GM12878 (cell line): ENCODE measurements around the gene KRTAP5-7. TPM values are rescaled to one million over a fixed set of nuclear protein-coding genes. Genes with fewer than 3 reads are reported as not detected.

Experiments used
- ATAC-seq: fragments of 200-7000 bp; cut with Tn5 transposase; 3 replicates; pipeline ENCODE4 v1.9.1; 2020; ENCODE audit warnings: mild to moderate bottlenecking, moderate library complexity
- BruUV-seq: library from RNA; stranded (reverse); fragments of 400-500 nt; replicated peaks from 2 replicates; lab custom pipeline; 2021; lab: Mats Ljungman, UMichigan
- CTCF ChIA-PET: fragments of 300-600 bp; sonication (Branson Sonifier 250); formaldehyde crosslinking; extraction: SDS; loops from one replicate; lab custom pipeline; 2021; ENCODE audit warnings: inconsistent platforms; lab: Yijun Ruan, JAX
- POLR2A ChIA-PET: fragments of 350-600 bp; formaldehyde crosslinking; extraction: SDS; loops from one replicate; lab custom pipeline; 2021; ENCODE audit warnings: inconsistent platforms; lab: Charles Lee
- RAD21 ChIA-PET: fragments of 300-600 bp; sonication (Branson Sonifier 250); formaldehyde crosslinking; loops from one replicate; lab custom pipeline; 2023; ENCODE audit warnings: antibody characterized with exemption; ENCODE audit not compliant: unreplicated experiment; lab: Charles Lee
- SMC1A ChIA-PET: fragments of 300-600 bp; sonication (Branson Sonifier 250); formaldehyde crosslinking; loops from one replicate; lab custom pipeline; 2023; ENCODE audit not compliant: unreplicated experiment, uncharacterized antibody; lab: Charles Lee
- DNase-seq: peaks from one replicate; pipeline ENCODE4 v3.0.0-alpha.2; 2011; ENCODE audit warnings: low read depth, low spot score
- FAIRE-seq: peaks from 3 replicates; lab custom pipeline; 2011; peaks lifted over from hg19 to GRCh38; lab: Jason Lieb, UNC
- H2AFZ ChIP-seq: 2 replicates; pipeline ENCODE4 v1.6.0; 2011; ENCODE audit warnings: low read depth, low read length, control low read depth; ENCODE audit not compliant: control insufficient read depth
- H3K27ac ChIP-seq: 2 replicates; pipeline ENCODE4 v1.5.1; 2011; ENCODE audit warnings: control low read depth; ENCODE audit not compliant: control insufficient read depth, insufficient read depth
- H3K27me3 ChIP-seq, 2 experiments: replicated peaks in 1 of 2; 2 replicates each; pipeline versions ENCODE4 v1.6.0 to v1.6.1; 2011; ENCODE audit warnings: low read length in 1 of 2; ENCODE audit not compliant: control insufficient read depth in 2 of 2, insufficient read depth in 2 of 2
- H3K36me3 ChIP-seq, 2 experiments: 2 replicates each; pipeline ENCODE4 v1.5.1; 2011; ENCODE audit warnings: low read length in 1 of 2; ENCODE audit not compliant: control insufficient read depth in 2 of 2, insufficient read depth in 2 of 2
- H3K4me1 ChIP-seq: 2 replicates; pipeline ENCODE4 v1.6.1; 2011; ENCODE audit warnings: mild to moderate bottlenecking, low read length, moderate library complexity, mixed read lengths; ENCODE audit not compliant: control insufficient read depth, insufficient read depth
- H3K4me2 ChIP-seq: 2 replicates; pipeline ENCODE4 v1.6.0; 2011; ENCODE audit warnings: control low read depth; ENCODE audit not compliant: control insufficient read depth, insufficient read depth
- H3K4me3 ChIP-seq: fragments of 200-600 bp; sonication (generic); 2 replicates; pipeline ENCODE4 v1.5.1; 2016
- H3K79me2 ChIP-seq: 2 replicates; pipeline ENCODE4 v1.6.0; 2011; ENCODE audit warnings: low read length; ENCODE audit not compliant: control insufficient read depth, insufficient read depth
- H3K9ac ChIP-seq: 2 replicates; pipeline ENCODE4 v1.8.0; 2011; ENCODE audit warnings: low read length, control low read depth, mixed read lengths; ENCODE audit not compliant: control insufficient read depth, insufficient read depth
- H3K9me3 ChIP-seq: replicated peaks from 3 replicates; pipeline ENCODE4 v1.5.1; 2011; ENCODE audit warnings: mild to moderate bottlenecking, low read length; ENCODE audit not compliant: control insufficient read depth, insufficient read depth
- H4K20me1 ChIP-seq: 2 replicates; pipeline ENCODE4 v1.6.0; 2011; ENCODE audit not compliant: control insufficient read depth, insufficient read depth
- BCLAF1 ChIP-seq: fragments of 450-650 bp; IDR thresholded peaks from 2 replicates; pipeline ENCODE4 v1.6.1; 2017; ENCODE audit warnings: antibody characterized with exemption, mild to moderate bottlenecking, moderate library complexity
- E2F8 ChIP-seq: fragments of 450-650 bp; IDR thresholded peaks from 2 replicates; pipeline ENCODE4 v1.6.1; 2018; ENCODE audit warnings: mild to moderate bottlenecking, low read depth, moderate library complexity; ENCODE audit not compliant: partially characterized antibody
- EZH2 ChIP-seq: IDR thresholded peaks from 2 replicates; pipeline ENCODE4 v1.6.1; 2012; ENCODE audit warnings: low read depth, mild to moderate bottlenecking, control low read depth, inconsistent platforms, low read length, borderline replicate concordance; ENCODE audit not compliant: control insufficient read depth
- LARP7 ChIP-seq: fragments of 450-650 bp; IDR thresholded peaks from 2 replicates; pipeline ENCODE4 v1.6.1; 2017; ENCODE audit warnings: mild to moderate bottlenecking
- RAD51 ChIP-seq: fragments of 450-650 bp; IDR thresholded peaks from 2 replicates; pipeline ENCODE4 v1.6.1; 2016; ENCODE audit warnings: moderate library complexity, mild to moderate bottlenecking, inconsistent platforms
- SIX5 ChIP-seq: IDR thresholded peaks from 2 replicates; pipeline ENCODE4 v1.6.1; 2011; ENCODE audit warnings: mild to moderate bottlenecking, low read depth, low read length, moderate library complexity; ENCODE audit not compliant: severe bottlenecking
- SMARCA5 ChIP-seq: fragments of 450-650 bp; IDR thresholded peaks from 2 replicates; pipeline ENCODE4 v1.6.1; 2017; ENCODE audit warnings: mild to moderate bottlenecking
- ZBTB11 ChIP-seq: fragments of 450-650 bp; formaldehyde crosslinking; IDR thresholded peaks from 2 replicates; pipeline ENCODE4 v1.5.0; 2022; ENCODE audit warnings: mild to moderate bottlenecking, missing genetic modification characterization
- ZBTB4 ChIP-seq: fragments of 450-650 bp; formaldehyde crosslinking; IDR thresholded peaks from 2 replicates; pipeline ENCODE4 v1.4.0; 2022; ENCODE audit warnings: mild to moderate bottlenecking, moderate library complexity
- WGBS: methylation state at CpG from one replicate; pipeline ENCODE4 v1.1.6; 2016; ENCODE audit warnings: low lambda C conversion rate; ENCODE audit not compliant: insufficient replicate concordance, insufficient coverage; ENCODE audit errors: missing lambda C conversion rate; 5-methylcytosine and 5-hydroxymethylcytosine counted together
- in situ Hi-C: fragments of 300-500 bp; cut with MboI; formaldehyde crosslinking; loops from 9 replicates; pipeline ENCODE4 v1.14.3; 2018; ENCODE audit warnings: mixed read lengths
- intact Hi-C: fragments of 100-400 bp; cut with micrococcal nuclease; formaldehyde crosslinking; loops from one replicate; pipeline ENCODE4 v1.14.2; 2022; ENCODE audit not compliant: unreplicated experiment
- polyA plus RNA-seq, 11 experiments: library from polyadenylated mRNA; depleted of rRNA in 4 of 11; unstranded in 6 of 11; stranded (reverse) in 5 of 11; fragments of >200 nt; fragmentation: Nextera tagmentation in 4 of 11; fragmentation: Illumina TruSeq in 1 of 11; extraction: Ambion mirVana in 4 of 11; extraction: Trizol in 1 of 11; gene quantifications; 1 replicate in 1 of 11; 2 replicates in 10 of 11; pipeline versions ENCODE4 v1.2.1 to v1.2.3, GENCODE V29; 2011 to 2016; ENCODE audit warnings: inconsistent platforms in 2 of 11, missing spikeins in 2 of 11, low read depth in 1 of 11
- total RNA-seq, 4 experiments: library from RNA; depleted of rRNA in 3 of 4; stranded (reverse); fragments of >200 nt in 3 of 4; fragmentation: Illumina TruSeq in 1 of 4; extraction: Trizol in 1 of 4; gene quantifications; 2 replicates each; pipeline versions ENCODE4 v1.2.1 to v1.2.3, GENCODE V29; 2013 to 2021

The KRTAP5-7 gene
- total and polyA plus RNA-seq, 10 of the 15 experiments (the other 5 are each of a cell fraction or from before 2014, with no cell fraction given): 0.07 to 0.23 (median 0.19) TPM; not detected in 6

GRCh38 chr11:71495286-71496230 lies 31.5 kb upstream of the KRTAP5-7 start:
- Histone ChIP-seq H2AFZ (no peak overlapping the region), H3K9ac (no peak overlapping the region), H3K79me2 (no peaks in the 10 kb centered on the region), H3K4me3 (no peak overlapping the region), H3K4me1 (no peaks in the 10 kb centered on the region), H3K27me3 (no peaks in the 10 kb centered on the region), H3K27ac (no peak overlapping the region), H3K9me3 (no peaks in the 10 kb centered on the region; the same call in 2 of the 3 replicates), H4K20me1 (no peaks in the 10 kb centered on the region; the same call in 1 of the 2 replicates), H3K4me2 (no peak overlapping the region), H3K36me3 (peaks cover 27% of the 10 kb centered on the region in 2 experiments)
- ChIA-PET SMC1A (no interaction called here), RAD21 (no interaction called here), CTCF (no interaction called here), POLR2A (no interaction called here)
- 91% methylated on average over 20 of the region's 20 CpGs for WGBS
- no peak for DNase-seq
- in situ Hi-C loops (no loop called here), intact Hi-C loops (no loop called here)
- no peak for ATAC-seq
- FAIRE-seq: no peak
- no TSS peak for BruUV-seq
- TF ChIP-seq SIX5 (no peak), LARP7 (no peak), E2F8 (no peak), ZBTB4 (no peak), RAD51 (no peak), SMARCA5 (no peak), BCLAF1 (no peak), ZBTB11 (CRISPR knock-in tag) (no peak), EZH2 (no peak)
